DND-41 (cell line): ENCODE measurements around the gene UNC45B.

ENCODE experiments used
- EZH2 ChIP-seq: IDR thresholded peaks from 3 replicates; pipeline ENCODE4 v1.6.1; 2012; ENCODE audit warnings: borderline replicate concordance, low read depth, mild to moderate bottlenecking, moderate library complexity, low read length, inconsistent platforms; ENCODE audit not compliant: severe bottlenecking
- TF ChIP-seq, protein P1 (sequence below): IDR thresholded peaks from 2 replicates; pipeline ENCODE4 v1.5.1; 2012; ENCODE audit warnings: borderline replicate concordance, low read length, moderate library complexity, mild to moderate bottlenecking; ENCODE audit not compliant: poor library complexity, severe bottlenecking; ENCODE audit errors: extremely low read depth

DNA sequence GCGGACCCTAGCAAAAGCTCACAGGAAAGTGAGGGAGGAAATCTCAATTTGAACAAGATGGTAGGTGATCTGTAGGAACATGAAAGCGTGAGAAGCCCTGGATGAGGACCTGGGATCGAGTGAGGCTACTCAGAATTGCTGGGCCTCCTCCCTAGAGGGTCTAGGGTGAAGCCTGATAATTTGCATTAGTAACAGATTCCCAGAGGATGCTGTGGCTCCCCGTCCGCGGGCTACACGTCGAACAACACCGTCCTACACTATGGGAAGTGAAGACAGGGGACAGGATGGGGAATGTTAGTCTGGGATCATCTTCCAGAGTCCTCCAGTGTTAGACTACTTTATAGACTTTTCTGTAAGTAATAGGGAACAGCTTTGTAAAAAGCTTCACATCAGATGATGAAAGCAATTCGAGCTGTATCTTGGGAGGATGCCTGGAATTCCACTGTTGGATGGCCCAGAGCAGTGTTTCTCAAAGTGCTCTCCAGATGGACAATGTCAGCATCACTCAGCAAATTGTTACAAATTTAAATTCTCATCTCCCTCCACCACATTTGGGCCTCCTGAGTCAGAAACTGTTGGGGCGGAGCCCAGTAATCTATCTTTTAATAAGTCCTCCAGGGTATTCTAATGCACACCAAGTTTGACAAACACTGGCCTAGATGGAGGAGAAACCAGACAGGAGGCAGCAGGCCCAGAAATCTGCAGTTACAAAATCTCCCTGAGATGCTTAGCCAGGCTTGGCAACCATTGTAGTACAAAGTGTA lies 19.7 kb upstream of the UNC45B start:
- TF ChIP-seq, protein P1, sequence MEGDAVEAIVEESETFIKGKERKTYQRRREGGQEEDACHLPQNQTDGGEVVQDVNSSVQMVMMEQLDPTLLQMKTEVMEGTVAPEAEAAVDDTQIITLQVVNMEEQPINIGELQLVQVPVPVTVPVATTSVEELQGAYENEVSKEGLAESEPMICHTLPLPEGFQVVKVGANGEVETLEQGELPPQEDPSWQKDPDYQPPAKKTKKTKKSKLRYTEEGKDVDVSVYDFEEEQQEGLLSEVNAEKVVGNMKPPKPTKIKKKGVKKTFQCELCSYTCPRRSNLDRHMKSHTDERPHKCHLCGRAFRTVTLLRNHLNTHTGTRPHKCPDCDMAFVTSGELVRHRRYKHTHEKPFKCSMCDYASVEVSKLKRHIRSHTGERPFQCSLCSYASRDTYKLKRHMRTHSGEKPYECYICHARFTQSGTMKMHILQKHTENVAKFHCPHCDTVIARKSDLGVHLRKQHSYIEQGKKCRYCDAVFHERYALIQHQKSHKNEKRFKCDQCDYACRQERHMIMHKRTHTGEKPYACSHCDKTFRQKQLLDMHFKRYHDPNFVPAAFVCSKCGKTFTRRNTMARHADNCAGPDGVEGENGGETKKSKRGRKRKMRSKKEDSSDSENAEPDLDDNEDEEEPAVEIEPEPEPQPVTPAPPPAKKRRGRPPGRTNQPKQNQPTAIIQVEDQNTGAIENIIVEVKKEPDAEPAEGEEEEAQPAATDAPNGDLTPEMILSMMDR, result no peak
- TF ChIP-seq EZH2, result no peak
